ENCODE results near the gene PPFIA1. TPM values are rescaled to one million over a fixed set of nuclear protein-coding genes. Genes with fewer than 3 reads are reported as not detected.
"Not testable (repeated sequence)": the region's sequence is repeated elsewhere in the genome, so short reads cannot be mapped to it uniquely, and the experiment has no call there.

The PPFIA1 gene
- total RNA-seq, 1 donor from 2014 or later = 43.8 TPM

DNA sequence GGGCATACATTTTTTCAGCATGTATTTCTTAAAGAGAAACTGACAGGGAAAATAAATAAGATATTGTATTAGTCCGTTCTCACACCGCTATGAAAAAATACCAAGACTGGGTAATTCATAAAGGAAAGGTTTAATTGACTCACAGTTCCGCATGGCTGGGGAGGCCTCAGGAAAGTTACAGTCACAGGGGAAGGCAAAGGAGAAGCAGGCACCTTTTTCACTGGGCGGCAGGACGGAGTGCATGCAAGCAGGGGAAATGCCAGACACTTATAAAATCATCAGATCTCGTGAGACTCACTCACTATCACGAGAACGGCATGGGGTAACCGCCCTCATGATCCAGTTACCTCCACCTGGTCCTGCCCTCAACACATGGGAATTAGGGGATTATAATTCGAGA lies 44.2 kb downstream of the PPFIA1 start:
- no peak for DNase-seq (ENCODE audit: missing footprints)
- intact Hi-C loops (cut with DNase I) = no loop called here
- ATAC-seq = no peak

GRCh38 chr11:70315716-70316115 lies 45.2 kb downstream of the PPFIA1 start:
- DNase-seq (ENCODE audit: missing footprints) (no peak), ATAC-seq (no peak)
- intact Hi-C loops (cut with DNase I) = no loop called here

DNA sequence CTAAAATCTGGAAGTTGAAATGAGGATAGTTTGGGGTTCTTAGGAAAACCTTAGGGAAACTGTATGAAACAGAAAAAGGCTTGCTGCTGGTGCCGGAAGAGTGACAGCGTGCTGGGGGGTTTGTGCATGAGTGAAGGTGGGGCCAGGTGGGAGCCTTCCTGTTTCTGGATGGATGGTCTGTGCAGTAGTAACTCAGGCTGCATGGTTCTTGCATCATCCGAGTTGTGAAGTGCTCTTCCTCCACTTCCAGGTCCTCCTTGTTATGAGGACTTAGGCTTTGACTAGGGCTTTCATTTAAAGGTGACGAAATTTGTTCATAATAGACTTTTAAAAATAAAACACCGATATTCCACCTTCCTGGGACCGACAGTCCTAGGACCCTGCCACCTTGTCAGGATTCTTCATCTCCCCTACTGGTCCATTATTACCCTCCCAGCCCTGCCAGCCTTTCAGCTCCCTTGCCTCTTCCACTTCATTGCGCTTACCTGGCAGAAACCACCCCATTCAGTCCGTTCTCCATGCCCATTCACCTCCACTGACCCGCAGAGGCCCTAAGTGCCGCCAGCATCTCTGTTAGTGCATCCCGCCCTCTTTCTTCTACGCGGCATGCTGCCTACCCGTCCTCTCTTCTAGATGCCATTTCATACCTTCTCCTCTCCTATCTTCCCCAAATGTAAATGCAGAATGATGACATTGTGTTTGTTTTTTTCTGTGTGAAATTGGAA lies 47.3 kb downstream of the PPFIA1 start:
- DNase-seq (ENCODE audit: missing footprints) = no peak
- no peak for ATAC-seq
- intact Hi-C loops (cut with DNase I) = no loop called here

GRCh38 chr11:70319396-70320076 lies 49.0 kb downstream of the PPFIA1 start:
- DNase-seq (ENCODE audit: missing footprints) (no peak), ATAC-seq (peak; percentile 88)
- intact Hi-C loops (cut with DNase I) = no loop called here

DNA sequence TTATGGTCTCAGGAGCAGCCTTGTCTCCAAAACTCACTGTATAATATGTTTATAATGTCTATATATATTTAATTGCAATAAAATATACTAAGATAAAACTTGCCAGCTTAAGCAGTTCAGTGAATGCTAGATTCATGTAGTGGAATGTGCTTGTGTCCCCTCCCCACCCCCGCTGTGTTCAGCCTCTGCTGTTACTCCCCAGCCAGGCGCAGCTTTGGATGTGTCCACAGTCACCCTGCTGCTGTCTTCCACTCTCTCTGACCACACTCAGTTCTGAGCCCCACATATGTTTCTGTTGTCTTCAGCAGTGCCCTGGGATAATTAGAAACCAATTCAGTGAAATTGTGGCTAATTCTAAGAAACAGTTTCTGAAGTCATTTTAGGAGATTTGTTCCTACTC lies 52.2 kb downstream of the PPFIA1 start:
- intact Hi-C loops (cut with DNase I) = no loop called here
- ATAC-seq (no peak), DNase-seq (ENCODE audit: missing footprints) (no peak)

GRCh38 chr11:70323806-70324205 lies 53.3 kb downstream of the PPFIA1 start:
- intact Hi-C loops (cut with DNase I) = no loop called here
- DNase-seq (ENCODE audit: missing footprints) (no peak), ATAC-seq (no peak)

- DNase-seq (ENCODE audit: missing footprints) (no peak), ATAC-seq (no peak)
- intact Hi-C loops (cut with DNase I) = no loop called here
Observed at GRCh38 chr11:70324376-70325115, 54.1 kb downstream of the PPFIA1 start.

GRCh38 chr11:70325824-70326223 lies 55.3 kb downstream of the PPFIA1 start:
- ATAC-seq (no peak), DNase-seq (ENCODE audit: missing footprints) (no peak)
- intact Hi-C loops (cut with DNase I) = no loop called here

GRCh38 chr11:70326365-70326811 lies 55.9 kb downstream of the PPFIA1 start:
- ATAC-seq = peak; percentile 78
- intact Hi-C loops (cut with DNase I) = no loop called here
- no peak for DNase-seq (ENCODE audit: missing footprints)

DNA sequence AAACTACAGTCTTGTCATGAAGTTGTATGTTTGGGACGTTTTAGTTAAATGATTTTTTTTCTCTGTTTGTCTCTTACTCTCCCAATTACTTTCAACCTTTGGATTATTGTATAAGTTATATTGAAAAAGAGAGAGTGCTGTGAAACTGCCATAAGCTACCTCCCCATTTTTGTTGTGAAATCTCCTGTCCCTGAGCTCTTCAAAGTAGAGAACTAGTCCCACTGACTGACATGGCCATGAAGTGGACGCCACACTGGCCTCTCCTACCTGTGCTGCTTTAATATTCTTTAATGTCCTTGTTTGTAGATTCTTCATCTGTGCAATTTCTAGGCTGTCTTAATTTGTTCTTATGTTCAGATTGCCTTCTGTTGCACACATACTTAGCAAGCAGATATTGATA lies 56.3 kb downstream of the PPFIA1 start:
- DNase-seq (ENCODE audit: missing footprints) = no peak
- intact Hi-C loops (cut with DNase I) = no loop called here
- no peak for ATAC-seq

- DNase-seq (ENCODE audit: missing footprints) = no peak
- intact Hi-C loops (cut with DNase I) = no loop called here
Observed at GRCh38 chr11:70327717-70328116, 57.2 kb downstream of the PPFIA1 start.

GRCh38 chr11:70328556-70328955 lies 58.1 kb downstream of the PPFIA1 start:
- ATAC-seq = no peak
- no peak for DNase-seq (ENCODE audit: missing footprints)
- intact Hi-C loops (cut with DNase I) = no loop called here

More at GRCh38 chr11:70327717-70328116, 57.2 kb downstream of the PPFIA1 start:
- ATAC-seq = no peak

GRCh38 chr11:70331320-70331843 lies 60.9 kb downstream of the PPFIA1 start:
- intact Hi-C loops (cut with DNase I) = loop anchor here (5.0 kb wide), 1 partner anchor 66 kb away; the partner anchor contains the start of gene CTTN
- not testable (repeated sequence) for DNase-seq (ENCODE audit: missing footprints); ATAC-seq

DNA sequence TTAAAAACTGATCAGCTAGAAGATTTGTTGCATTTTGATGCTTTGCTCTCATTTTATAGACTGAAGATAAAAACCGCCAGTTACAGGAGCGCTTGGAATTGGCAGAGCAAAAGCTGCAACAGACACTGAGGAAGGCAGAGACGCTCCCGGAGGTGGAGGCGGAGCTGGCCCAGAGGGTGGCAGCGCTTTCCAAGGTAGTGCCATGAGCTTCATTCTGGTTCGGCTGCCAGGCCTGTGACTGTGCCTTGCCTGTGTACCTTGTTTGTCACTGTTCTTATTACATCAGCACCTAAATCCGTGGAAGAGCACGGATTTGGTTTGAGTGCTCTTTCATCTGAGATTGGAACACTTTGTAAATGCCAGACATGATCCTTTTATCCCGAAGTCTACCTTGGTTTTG lies 61.4 kb downstream of the PPFIA1 start:
- DNase-seq (ENCODE audit: missing footprints) (no peak), ATAC-seq (peak; percentile 80)
- intact Hi-C loops (cut with DNase I) = loop anchor here (5.0 kb wide), 1 partner anchor 65 kb away; the partner anchor contains the start of gene CTTN

- ATAC-seq (no peak), DNase-seq (ENCODE audit: missing footprints) (no peak)
- intact Hi-C loops (cut with DNase I) = loop anchor here (5.0 kb wide), 1 partner anchor 65 kb away; the partner anchor contains the start of gene CTTN
Observed at GRCh38 chr11:70332567-70332966, 62.1 kb downstream of the PPFIA1 start.

GRCh38 chr11:70333261-70333660 lies 62.8 kb downstream of the PPFIA1 start:
- intact Hi-C loops (cut with DNase I) = loop anchor here (5.0 kb wide), 1 partner anchor 64 kb away; the partner anchor contains the start of gene CTTN
- ATAC-seq = peak; percentile 47
- no peak for DNase-seq (ENCODE audit: missing footprints)

GRCh38 chr11:70334351-70334995 lies 64.0 kb downstream of the PPFIA1 start:
- ATAC-seq (no peak), DNase-seq (ENCODE audit: missing footprints) (no peak)
- intact Hi-C loops (cut with DNase I) = loop anchor here (5.0 kb wide), 1 partner anchor 63 kb away; the partner anchor contains the start of gene CTTN

- intact Hi-C loops (cut with DNase I) = no loop called here
- ATAC-seq (no peak), DNase-seq (ENCODE audit: missing footprints) (no peak)
Observed at GRCh38 chr11:70335511-70335910, 65.0 kb downstream of the PPFIA1 start.

DNA sequence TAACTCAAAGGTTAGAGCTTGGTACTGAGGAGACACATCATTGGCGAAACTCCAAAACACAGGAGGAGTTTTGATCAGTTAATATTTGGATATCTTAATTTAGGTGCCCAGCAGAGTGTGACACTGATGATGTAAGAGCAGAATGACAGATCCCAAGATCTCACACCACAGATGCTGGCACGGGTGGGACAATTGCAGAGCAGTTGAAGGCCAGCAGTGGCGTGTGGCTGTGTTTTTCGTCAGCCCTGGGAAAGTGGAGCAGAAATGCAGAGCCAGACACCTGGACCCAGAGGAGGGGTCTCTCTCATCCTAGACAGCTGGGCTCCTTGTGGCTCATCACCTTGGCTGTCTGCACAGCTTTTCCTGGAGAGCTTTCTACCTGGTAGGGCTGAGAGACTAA lies 68.1 kb downstream of the PPFIA1 start:
- no peak for DNase-seq (ENCODE audit: missing footprints)
- peak; percentile 30 for ATAC-seq
- intact Hi-C loops (cut with DNase I) = no loop called here
